ENCODE results near the gene PCGF3. TPM values are rescaled to one million over a fixed set of nuclear protein-coding genes. Genes with fewer than 3 reads are reported as not detected.

Gene PCGF3
- total RNA-seq, 5 donors from 2014 or later (not counting 1 experiment from before 2014, with no cell fraction given), result 47.0 to 76.9 (median 51.1) TPM

GRCh38 chr4:663438-664428 is 41.9 kb upstream of the PCGF3 start:
- Histone ChIP-seq H3K9me3 (no peaks in the 10 kb centered on the region), H3K36me3 (ENCODE audit: control insufficient read depth in 2 of 2, extremely low read depth in 1 of 2, insufficient read depth in 1 of 2, low read length in 1 of 2) (no peaks in the 10 kb centered on the region), H3K4me3 (ENCODE audit: control insufficient read depth in 1 of 2, extremely low read depth in 1 of 2, low read length in 1 of 2) (peak overlapping the region; percentile 54 to 76), H3K27me3 (replicated peaks in 1 of 2; ENCODE audit: control insufficient read depth in 2 of 2, extremely low read depth in 1 of 2, insufficient read depth in 2 of 2, low read length in 1 of 2) (no peaks in the 10 kb centered on the region), H3K4me1 (ENCODE audit: control insufficient read depth in 1 of 2, extremely low read depth in 1 of 2, insufficient read depth in 2 of 2, low read length in 2 of 2) (peaks cover 0 to 32% of the 10 kb centered on the region in 2 experiments), H3K27ac (ENCODE audit: low read length) (peak overlapping the region; percentile 71)
- Mint-ChIP-seq H3K27me3 (no peaks in the 10 kb centered on the region), H3K27ac (peak overlapping the region; percentile 84 to 91), H3K4me3 (peak overlapping the region; percentile 81 to 86 (median 84)), H3K36me3 (peaks cover 9% of the 10 kb centered on the region), H3K4me1 (peaks cover 12 to 23% (median 22%) of the 10 kb centered on the region in 3 donors), H3K9me3 (no peaks in the 10 kb centered on the region)
- CTCF ChIA-PET, result interaction anchor here (0.6 to 1.2 kb wide), 2 partner anchors 10 to 459 kb away, joined by 3 read pairs; partner anchors contain the start of genes ATP5ME (in 1 of the 2) and MYL5 (in 1 of the 2)
- POLR2A ChIA-PET, result interaction anchor here in 1 of 2 donors (0.7 kb wide), 1 partner anchor 340 kb away, joined by 4 read pairs; no protein-coding TSS in a partner anchor
- peak; percentile 60 to 88 (median 79) for DNase-seq
- WGBS (ENCODE audit: insufficient coverage), result 2% methylated on average over 72 of the region's 80 CpGs
- peak; percentile 86 to 90 (median 88) for ATAC-seq (replicated peaks in 1 of 4)

- no peak for ATAC-seq (replicated peaks in 1 of 4)
- 97% methylated on average over 19 of the region's 24 CpGs for WGBS (ENCODE audit: insufficient coverage)
- Histone ChIP-seq H3K4me3 (ENCODE audit: control insufficient read depth in 1 of 2, extremely low read depth in 1 of 2, low read length in 1 of 2) (no peak overlapping the region), H3K36me3 (ENCODE audit: control insufficient read depth in 2 of 2, extremely low read depth in 1 of 2, insufficient read depth in 1 of 2, low read length in 1 of 2) (no peaks in the 10 kb centered on the region), H3K9me3 (no peaks in the 10 kb centered on the region), H3K27ac (ENCODE audit: low read length) (no peak overlapping the region), H3K4me1 (ENCODE audit: control insufficient read depth in 1 of 2, extremely low read depth in 1 of 2, insufficient read depth in 2 of 2, low read length in 2 of 2) (peaks cover 0 to 32% of the 10 kb centered on the region in 2 experiments), H3K27me3 (replicated peaks in 1 of 2; ENCODE audit: control insufficient read depth in 2 of 2, extremely low read depth in 1 of 2, insufficient read depth in 2 of 2, low read length in 1 of 2) (no peaks in the 10 kb centered on the region)
- ChIA-PET CTCF (interaction anchor here (0.6 to 1.2 kb wide), 2 partner anchors 9 to 458 kb away, joined by 3 read pairs; partner anchors contain the start of genes ATP5ME (in 1 of the 2) and MYL5 (in 1 of the 2)), POLR2A (interaction anchor here in 1 of 2 donors (0.6 kb wide), 1 partner anchor 172 kb away, joined by 7 read pairs; no protein-coding TSS in a partner anchor)
- no peaks in the 10 kb centered on the region for H3K27me3 Mint-ChIP-seq
- H3K4me1 Mint-ChIP-seq, result peaks cover 12 to 23% (median 22%) of the 10 kb centered on the region in 3 donors
- peak overlapping the region; percentile 81 to 86 (median 84) for H3K4me3 Mint-ChIP-seq
- H3K9me3 Mint-ChIP-seq, result no peaks in the 10 kb centered on the region
- peak in 1 of 35 experiments; percentile 7 for DNase-seq
- H3K36me3 Mint-ChIP-seq, result peaks cover 9% of the 10 kb centered on the region
- peak overlapping the region in 1 of 2 donors; percentile 91 for H3K27ac Mint-ChIP-seq
Measured at GRCh38 chr4:664713-665231, 40.9 kb upstream of the PCGF3 start.

GRCh38 chr4:665381-665750 is 40.3 kb upstream of the PCGF3 start:
- H3K4me1 ChIP-seq (ENCODE audit: control insufficient read depth in 1 of 2, extremely low read depth in 1 of 2, insufficient read depth in 2 of 2, low read length in 2 of 2), result peaks cover 0 to 32% of the 10 kb centered on the region in 2 experiments
- POLR2A ChIA-PET, result no interaction called here
- H3K4me3 Mint-ChIP-seq, result peak overlapping the region in 2 of 3 donors; percentile 81 to 84
- H3K4me1 Mint-ChIP-seq, result peaks cover 12 to 22% (median 21%) of the 10 kb centered on the region in 3 donors
- H3K4me3 ChIP-seq (ENCODE audit: control insufficient read depth in 1 of 2, extremely low read depth in 1 of 2, low read length in 1 of 2), result no peak overlapping the region
- DNase-seq (no peak), ATAC-seq (replicated peaks in 1 of 4) (no peak)
- H3K9me3 Mint-ChIP-seq, result no peaks in the 10 kb centered on the region
- WGBS (ENCODE audit: insufficient coverage), result 99% methylated on average over 10 of the region's 12 CpGs
- no peak overlapping the region for H3K27ac ChIP-seq (ENCODE audit: low read length)
- no peak overlapping the region for H3K27ac Mint-ChIP-seq
- H3K36me3 Mint-ChIP-seq, result peaks cover 6% of the 10 kb centered on the region
- H3K36me3 ChIP-seq (ENCODE audit: control insufficient read depth in 2 of 2, extremely low read depth in 1 of 2, insufficient read depth in 1 of 2, low read length in 1 of 2), result peaks cover 0 to under 1% of the 10 kb centered on the region in 2 donors
- no peaks in the 10 kb centered on the region for H3K9me3 ChIP-seq
- no peaks in the 10 kb centered on the region for H3K27me3 ChIP-seq (replicated peaks in 1 of 2; ENCODE audit: control insufficient read depth in 2 of 2, extremely low read depth in 1 of 2, insufficient read depth in 2 of 2, low read length in 1 of 2)
- CTCF ChIA-PET, result no interaction called here
- no peaks in the 10 kb centered on the region for H3K27me3 Mint-ChIP-seq

GRCh38 chr4:665751-666435 is 39.7 kb upstream of the PCGF3 start:
- Histone ChIP-seq H3K4me1 (ENCODE audit: control insufficient read depth in 1 of 2, extremely low read depth in 1 of 2, insufficient read depth in 2 of 2, low read length in 2 of 2) (peaks cover 0 to 32% of the 10 kb centered on the region in 2 experiments), H3K9me3 (no peaks in the 10 kb centered on the region), H3K36me3 (ENCODE audit: control insufficient read depth in 2 of 2, extremely low read depth in 1 of 2, insufficient read depth in 1 of 2, low read length in 1 of 2) (peaks cover 0 to 4% of the 10 kb centered on the region in 2 donors), H3K4me3 (ENCODE audit: control insufficient read depth in 1 of 2, extremely low read depth in 1 of 2, low read length in 1 of 2) (no peak overlapping the region), H3K27ac (ENCODE audit: low read length) (no peak overlapping the region), H3K27me3 (replicated peaks in 1 of 2; ENCODE audit: control insufficient read depth in 2 of 2, extremely low read depth in 1 of 2, insufficient read depth in 2 of 2, low read length in 1 of 2) (no peaks in the 10 kb centered on the region)
- ChIA-PET POLR2A (no interaction called here), CTCF (no interaction called here)
- Mint-ChIP-seq H3K27ac (no peak overlapping the region), H3K36me3 (peaks cover 7% of the 10 kb centered on the region), H3K9me3 (no peaks in the 10 kb centered on the region), H3K27me3 (no peaks in the 10 kb centered on the region), H3K4me3 (no peak overlapping the region), H3K4me1 (peaks cover 12 to 22% (median 21%) of the 10 kb centered on the region in 3 donors)
- DNase-seq (no peak), ATAC-seq (replicated peaks in 1 of 4) (no peak)
- WGBS (ENCODE audit: insufficient coverage), result 86% methylated on average over 18 of the region's 22 CpGs

GRCh38 chr4:666436-666810 is 39.2 kb upstream of the PCGF3 start:
- POLR2A ChIA-PET, result interaction anchor here in 1 of 2 donors (0.7 kb wide), 1 partner anchor 96 kb away, joined by 6 read pairs; no protein-coding TSS in a partner anchor
- 93% methylated on average over 20 of the region's 22 CpGs for WGBS (ENCODE audit: insufficient coverage)
- H3K4me1 Mint-ChIP-seq, result peaks cover 12 to 22% (median 21%) of the 10 kb centered on the region in 3 donors

More at GRCh38 chr4:666436-666810, 39.2 kb upstream of the PCGF3 start:
- H3K4me3 ChIP-seq (ENCODE audit: control insufficient read depth in 1 of 2, extremely low read depth in 1 of 2, low read length in 1 of 2), result no peak overlapping the region
- H3K4me1 ChIP-seq (ENCODE audit: control insufficient read depth in 1 of 2, extremely low read depth in 1 of 2, insufficient read depth in 2 of 2, low read length in 2 of 2), result peaks cover 0 to 32% of the 10 kb centered on the region in 2 experiments
- H3K27ac ChIP-seq (ENCODE audit: low read length), result no peak overlapping the region
- H3K9me3 ChIP-seq, result no peaks in the 10 kb centered on the region
- no peaks in the 10 kb centered on the region for H3K27me3 ChIP-seq (replicated peaks in 1 of 2; ENCODE audit: control insufficient read depth in 2 of 2, extremely low read depth in 1 of 2, insufficient read depth in 2 of 2, low read length in 1 of 2)
- H3K27ac Mint-ChIP-seq, result no peak overlapping the region
- peaks cover 7% of the 10 kb centered on the region for H3K36me3 Mint-ChIP-seq
- CTCF ChIA-PET, result no interaction called here
- no peak overlapping the region for H3K4me3 Mint-ChIP-seq
- no peaks in the 10 kb centered on the region for H3K27me3 Mint-ChIP-seq
- H3K36me3 ChIP-seq (ENCODE audit: control insufficient read depth in 2 of 2, extremely low read depth in 1 of 2, insufficient read depth in 1 of 2, low read length in 1 of 2), result peaks cover 0 to 4% of the 10 kb centered on the region in 2 donors
- no peak for DNase-seq
- no peak for ATAC-seq (replicated peaks in 1 of 4)
- no peaks in the 10 kb centered on the region for H3K9me3 Mint-ChIP-seq

Data from T-cell (primary cell).